DND-41 (cell line): ENCODE results near the gene PDCD2.

ENCODE experiments used
- EZH2 ChIP-seq: IDR thresholded peaks from 3 replicates; pipeline ENCODE4 v1.6.1; 2012; ENCODE audit warnings: borderline replicate concordance, low read depth, mild to moderate bottlenecking, moderate library complexity, low read length, inconsistent platforms; ENCODE audit not compliant: severe bottlenecking
- TF ChIP-seq, protein P1 (sequence below): IDR thresholded peaks from 2 replicates; pipeline ENCODE4 v1.5.1; 2012; ENCODE audit warnings: borderline replicate concordance, low read length, moderate library complexity, mild to moderate bottlenecking; ENCODE audit not compliant: poor library complexity, severe bottlenecking; ENCODE audit errors: extremely low read depth

DNA sequence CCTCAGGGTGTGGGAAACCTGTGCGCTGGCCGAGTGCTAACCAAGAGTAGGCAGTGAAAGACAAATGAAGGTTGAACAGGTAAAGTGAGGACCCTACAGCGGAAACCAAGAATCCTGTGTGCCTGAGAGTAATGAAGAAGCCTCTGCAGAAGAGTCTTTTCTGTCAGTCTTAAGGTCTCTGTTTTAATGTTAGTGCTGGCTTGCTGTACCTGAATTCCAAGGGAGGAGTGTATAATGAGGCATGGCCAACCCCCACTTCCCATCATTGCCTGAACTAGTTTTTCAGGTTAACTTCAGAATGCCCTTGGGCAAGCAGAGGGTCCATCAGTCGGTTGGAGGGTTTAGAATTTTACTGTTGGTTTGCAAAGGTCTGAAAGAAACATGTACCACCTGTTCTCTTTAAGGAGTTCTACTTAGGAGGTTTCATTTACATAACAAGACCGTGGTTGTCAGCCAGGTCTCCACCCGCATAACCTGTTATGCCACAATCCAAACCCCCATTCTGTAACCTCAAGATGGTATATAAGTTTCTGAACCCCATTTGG lies 589 bp upstream of the PDCD2 start:
- TF ChIP-seq, protein P1, sequence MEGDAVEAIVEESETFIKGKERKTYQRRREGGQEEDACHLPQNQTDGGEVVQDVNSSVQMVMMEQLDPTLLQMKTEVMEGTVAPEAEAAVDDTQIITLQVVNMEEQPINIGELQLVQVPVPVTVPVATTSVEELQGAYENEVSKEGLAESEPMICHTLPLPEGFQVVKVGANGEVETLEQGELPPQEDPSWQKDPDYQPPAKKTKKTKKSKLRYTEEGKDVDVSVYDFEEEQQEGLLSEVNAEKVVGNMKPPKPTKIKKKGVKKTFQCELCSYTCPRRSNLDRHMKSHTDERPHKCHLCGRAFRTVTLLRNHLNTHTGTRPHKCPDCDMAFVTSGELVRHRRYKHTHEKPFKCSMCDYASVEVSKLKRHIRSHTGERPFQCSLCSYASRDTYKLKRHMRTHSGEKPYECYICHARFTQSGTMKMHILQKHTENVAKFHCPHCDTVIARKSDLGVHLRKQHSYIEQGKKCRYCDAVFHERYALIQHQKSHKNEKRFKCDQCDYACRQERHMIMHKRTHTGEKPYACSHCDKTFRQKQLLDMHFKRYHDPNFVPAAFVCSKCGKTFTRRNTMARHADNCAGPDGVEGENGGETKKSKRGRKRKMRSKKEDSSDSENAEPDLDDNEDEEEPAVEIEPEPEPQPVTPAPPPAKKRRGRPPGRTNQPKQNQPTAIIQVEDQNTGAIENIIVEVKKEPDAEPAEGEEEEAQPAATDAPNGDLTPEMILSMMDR: no peak
- no peak for TF ChIP-seq EZH2
